Stimulated activated CD4-positive, alpha-beta T cell treated with anti-CD3 and anti-CD28 coated beads, Interleukin-4, amount 100 ng/mL, for 1 hour (primary cell): ENCODE results near the gene GSE1.

Source experiments
- DNase-seq: peaks from one replicate; pipeline ENCODE4 v3.0.0-alpha.2; 2020

The GSE1 gene

DNA sequence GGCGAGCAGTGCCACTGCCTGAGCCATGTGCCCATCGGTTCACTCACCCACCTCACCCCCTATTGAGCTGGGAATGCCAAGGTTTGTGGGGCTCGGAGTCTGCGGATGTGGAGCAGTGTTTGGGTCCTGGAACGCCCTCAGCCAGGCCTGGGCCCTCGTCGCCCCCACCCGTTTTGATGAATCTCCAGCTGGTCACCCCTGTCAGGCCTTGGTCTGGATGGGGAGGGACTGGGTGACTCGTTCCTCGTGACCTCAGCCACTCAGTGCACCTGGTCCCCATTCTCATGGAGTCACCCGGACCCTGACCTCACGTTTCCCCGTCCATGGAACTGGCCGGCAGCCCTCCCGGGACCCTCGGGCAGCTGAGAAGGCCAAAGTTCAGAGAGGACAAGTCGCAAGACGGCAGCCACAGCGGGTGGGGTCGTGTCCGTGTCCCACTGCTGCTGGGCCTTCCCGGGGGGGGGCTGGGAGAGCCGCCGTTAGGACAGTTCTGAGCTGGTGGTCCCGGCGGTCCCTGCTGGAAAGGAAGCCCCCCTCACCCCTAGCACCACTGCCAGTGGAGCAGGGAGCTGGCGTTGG, 23.2 kb downstream of the GSE1 start:
- no peak for DNase-seq

DNA sequence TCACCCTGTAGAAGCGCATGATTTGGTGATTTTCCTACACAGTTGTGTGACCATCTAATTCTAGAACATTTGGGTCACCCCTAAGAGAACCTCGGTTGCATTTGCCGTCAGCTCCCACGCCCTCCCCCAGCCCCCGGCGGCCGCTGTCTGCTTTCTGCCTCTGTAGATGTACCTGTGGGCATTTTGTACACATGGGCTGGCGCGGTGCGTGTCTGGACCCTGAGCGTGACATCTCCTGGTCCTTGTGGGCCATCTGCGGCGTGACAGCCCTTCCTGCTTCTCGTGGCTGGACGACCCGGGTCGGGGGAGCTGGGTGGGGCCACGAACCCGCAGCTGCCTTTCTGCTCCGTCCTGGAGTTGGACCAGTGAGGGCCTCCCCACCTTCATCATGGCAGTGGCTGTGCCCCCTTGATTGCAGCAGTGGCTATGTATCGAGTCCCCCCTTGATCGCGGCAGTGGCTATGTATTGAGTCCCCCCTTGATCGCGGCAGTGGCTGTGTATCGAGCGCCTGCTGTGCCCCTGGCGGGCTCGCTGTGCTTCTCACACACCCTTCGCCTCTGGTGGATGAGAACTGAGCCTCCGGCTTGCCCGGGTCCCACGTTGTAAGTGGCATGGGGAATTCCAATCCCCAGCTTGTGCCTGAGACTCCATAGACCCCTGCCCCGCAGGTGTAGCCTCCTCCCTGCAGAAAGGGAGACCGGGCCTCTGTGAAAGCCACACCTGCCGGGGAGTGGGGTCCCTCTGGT, 24.1 kb downstream of the GSE1 start:
- no peak for DNase-seq

DNA sequence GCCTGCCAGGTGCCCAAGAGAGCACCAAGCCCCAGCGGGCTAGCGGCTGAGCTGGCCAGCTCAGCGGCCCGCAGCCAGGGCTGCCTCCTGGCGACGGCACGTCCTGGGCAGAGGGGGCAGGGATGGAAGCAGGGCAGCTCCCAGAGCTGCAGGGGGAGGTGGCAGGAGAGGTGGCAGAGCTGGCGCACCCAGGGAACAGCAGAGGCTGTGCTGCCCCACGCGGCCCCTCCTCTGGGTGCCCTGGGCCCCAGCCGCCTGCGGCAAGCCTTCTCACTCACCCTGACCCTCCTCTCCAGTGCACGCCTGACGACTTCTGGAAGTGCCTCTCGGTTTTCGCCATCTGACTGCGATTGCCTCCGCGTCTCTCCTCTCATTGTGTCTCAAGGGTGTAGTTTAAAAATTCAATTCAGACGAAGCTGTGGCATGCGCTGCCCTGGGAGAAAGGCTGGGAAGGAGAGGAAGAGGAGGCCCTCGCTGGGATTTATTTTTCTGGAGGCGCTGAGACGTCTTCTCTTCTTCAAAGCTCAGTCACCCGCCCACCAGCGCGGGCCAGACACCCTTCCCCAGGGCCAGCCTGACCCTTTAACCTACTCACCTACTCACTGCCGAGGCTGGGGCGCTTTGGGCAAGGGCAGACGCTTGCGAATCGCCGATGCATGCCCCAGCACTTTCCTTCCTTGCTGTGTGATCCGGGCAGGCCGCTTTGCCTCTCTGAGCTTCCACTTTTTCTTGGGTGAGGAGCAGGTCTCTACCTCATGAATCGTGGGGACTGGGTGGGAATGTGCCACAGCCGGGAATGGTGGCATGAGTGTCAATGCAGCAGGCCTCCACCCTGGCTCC, 24.9 kb downstream of the GSE1 start:
- no peak for DNase-seq

DNA sequence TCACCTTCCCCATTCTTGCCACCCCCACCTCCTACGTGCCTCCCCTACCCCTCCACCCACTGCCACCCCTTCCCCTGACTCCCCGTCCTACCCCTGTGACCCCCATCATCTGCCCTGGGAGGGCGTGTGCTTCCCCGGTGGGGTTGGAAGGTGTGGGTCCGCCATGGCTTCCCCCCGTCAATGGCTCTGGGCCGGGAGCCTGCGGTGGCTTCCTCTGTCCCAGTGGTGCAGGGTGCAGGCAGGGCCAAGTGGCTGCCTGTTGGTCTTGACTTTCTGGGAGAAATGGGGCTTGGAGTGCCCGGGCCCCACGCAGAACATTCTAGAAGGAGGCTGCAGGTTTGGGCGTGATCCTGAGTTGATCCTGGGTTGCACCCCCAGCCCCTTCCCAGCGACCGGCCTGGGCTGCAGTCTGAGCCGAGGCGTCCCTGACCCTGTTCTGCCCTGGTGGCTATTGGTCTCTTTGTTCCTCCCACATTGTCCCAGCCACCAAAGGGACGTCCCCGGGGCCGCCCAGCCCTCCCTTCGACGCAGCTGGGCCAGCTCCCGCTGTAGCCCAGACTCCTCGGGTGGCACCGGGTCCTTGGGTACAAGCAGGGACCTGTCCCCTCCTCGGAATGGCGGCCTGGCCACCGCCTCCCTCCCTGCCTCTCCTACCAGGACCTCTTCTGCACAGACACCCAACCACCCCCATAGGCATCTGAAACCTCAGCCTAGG, 25.7 kb downstream of the GSE1 start:
- DNase-seq = no peak

DNA sequence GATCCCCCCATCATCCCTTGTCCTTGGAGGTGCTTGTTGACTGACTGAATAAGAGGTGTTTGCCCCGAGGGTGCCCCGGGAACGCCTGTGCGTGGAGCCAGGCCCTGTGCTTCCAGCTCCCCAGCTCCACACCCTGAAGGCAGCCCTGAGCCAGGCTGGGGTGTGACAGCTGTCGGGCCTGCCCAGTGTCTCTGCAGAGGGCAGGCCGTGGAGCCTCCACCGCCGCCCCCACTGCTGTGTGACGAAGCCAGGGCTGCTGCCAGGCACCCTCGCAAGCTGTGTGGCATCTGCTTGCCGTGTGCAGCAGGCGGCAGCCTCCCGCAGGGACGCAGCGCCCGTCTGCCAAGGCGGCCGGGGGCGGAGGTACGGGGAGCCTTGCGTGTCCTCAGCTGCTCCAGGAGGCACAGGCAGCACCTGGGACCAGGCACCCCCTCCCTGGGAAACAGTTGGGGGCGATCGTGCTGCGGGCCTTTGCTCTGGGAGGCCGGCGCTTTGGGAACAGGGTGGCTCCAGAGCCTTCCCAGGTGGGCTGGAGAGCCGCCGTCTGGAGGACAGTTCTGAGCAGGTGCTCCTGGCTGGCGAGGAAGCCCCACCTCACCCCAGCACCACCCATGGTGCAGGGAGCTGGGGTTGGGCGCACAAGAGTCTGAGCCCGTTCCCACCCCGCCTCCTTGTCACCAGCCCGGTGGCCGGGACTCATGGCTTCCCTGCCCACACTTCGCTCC, 26.6 kb downstream of the GSE1 start:
- DNase-seq = no peak

DNA sequence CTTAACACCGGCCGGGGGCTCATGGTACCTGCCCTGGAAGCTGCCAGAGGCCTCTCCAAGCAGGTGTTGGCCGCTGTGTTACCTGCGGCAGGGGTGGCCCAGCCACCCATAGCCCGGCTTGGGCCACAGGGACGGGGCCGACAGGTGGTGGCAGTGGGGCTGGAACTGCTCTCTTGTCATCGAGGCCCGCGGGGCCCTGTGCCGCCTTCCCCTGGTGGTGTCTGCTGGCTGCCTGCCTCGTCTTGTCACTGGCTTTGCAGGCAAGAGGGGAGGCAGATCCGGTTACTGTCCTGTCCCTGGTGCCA, 27.1 kb downstream of the GSE1 start:
- no peak for DNase-seq

DNA sequence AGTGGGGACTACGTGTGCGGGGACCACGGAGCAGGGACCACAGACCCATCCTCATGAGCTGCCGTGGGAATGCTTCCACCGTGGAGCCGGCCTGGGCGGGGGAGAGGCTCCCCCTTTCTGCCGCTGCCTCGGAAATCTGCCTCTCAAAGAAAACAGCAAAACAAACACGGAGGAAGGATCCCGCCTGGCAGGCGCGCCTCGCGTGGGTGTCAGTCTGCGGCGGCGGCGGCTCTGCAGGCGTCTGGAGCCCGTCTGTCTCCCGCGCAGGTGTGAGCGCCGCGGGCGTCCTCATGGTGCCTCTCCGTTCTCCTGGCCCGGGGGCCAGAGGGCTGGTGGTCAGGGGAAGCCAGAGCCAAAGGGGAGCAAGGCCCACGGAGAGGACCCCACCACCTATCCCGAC, 27.5 kb downstream of the GSE1 start:
- no peak for DNase-seq

DNA sequence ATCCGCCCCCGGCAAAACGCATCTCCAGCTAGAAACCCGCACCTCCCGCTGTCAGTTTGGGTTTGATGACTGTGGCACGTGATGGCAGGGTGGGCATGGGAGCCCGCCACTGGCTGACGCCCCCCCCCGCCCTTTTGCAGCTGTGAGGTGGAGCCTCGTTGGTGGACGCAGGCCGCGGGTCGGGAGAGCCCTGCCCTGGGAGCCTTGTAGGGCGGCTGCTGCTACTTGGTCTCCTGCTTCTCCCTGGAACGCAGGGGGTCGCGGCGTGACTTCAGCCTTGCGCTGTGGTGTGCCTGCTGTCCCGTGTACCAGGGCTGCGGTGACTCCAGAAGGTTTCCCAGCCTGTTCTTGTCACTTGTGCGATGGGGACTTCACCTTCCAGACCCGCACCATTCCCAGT, 28.2 kb downstream of the GSE1 start:
- DNase-seq = no peak

DNA sequence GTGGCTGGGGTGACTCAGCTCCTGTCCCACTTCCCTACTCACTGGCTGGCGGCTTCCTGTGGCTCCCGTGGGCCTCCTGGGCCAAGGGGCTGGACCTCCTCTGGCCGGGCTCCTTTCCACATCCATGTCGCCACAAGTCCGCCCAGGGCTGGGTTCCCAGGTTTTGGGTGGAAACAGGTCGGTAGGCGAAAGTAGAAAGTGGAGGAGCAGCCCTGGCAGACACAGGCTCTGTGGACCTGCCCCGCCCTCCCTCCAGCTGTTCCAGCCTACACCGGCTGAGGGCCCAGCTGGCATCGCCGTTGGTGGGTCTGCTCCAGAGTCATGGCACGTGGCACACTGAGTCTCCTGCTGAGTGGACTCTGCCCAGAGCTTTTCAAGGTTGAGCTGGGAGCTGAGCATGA, 28.7 kb downstream of the GSE1 start:
- DNase-seq = no peak

DNA sequence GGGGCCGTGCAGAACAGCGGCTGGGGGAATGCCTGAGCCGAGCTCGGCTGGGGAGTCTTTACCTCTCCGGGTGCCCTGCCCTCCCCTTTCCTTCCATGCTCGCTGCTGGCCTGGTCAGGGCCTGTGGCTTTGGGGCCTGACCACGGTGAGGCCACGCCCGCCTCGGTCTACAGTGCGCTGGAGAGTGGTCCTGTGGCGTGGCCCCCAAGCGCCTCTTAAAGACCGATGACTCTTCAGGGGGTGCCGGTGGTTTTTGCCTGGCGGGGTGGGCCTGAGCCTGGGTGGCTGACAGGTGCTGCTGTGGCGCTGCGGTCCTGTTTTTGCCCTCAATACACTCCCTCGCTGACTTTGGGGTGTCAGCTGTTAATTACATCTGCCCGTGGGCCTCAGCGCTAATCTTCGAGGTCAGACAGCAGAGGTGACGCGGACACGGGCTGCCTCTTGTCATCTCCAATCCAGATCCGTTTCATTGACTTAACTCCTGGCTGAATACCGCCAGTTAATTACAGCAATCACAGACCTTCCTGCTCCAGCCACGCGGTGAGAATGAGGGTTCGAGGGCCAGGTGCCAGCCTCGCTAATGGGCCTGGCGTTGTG, 29.7 kb downstream of the GSE1 start:
- no peak for DNase-seq

DNA sequence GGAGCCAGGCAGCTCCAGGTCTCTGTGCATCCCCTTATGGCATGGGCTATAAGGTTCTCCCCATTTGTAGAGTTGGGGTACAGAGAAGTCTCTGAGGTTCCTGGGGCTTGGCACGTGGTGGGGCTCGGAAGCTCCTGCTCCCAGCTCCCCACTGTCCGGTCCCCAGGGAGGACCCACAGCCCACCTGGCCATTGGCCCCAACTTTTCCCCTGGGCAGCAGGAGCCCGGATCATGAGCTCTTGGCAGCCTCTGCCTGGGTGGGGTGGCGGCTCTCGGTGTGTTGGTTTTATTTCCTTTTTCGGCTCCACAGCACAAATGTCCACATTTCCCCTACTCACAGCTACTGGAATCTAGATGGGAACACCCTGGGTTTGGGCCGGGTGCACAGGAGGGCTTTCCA, 30.5 kb downstream of the GSE1 start:
- DNase-seq = no peak

DNA sequence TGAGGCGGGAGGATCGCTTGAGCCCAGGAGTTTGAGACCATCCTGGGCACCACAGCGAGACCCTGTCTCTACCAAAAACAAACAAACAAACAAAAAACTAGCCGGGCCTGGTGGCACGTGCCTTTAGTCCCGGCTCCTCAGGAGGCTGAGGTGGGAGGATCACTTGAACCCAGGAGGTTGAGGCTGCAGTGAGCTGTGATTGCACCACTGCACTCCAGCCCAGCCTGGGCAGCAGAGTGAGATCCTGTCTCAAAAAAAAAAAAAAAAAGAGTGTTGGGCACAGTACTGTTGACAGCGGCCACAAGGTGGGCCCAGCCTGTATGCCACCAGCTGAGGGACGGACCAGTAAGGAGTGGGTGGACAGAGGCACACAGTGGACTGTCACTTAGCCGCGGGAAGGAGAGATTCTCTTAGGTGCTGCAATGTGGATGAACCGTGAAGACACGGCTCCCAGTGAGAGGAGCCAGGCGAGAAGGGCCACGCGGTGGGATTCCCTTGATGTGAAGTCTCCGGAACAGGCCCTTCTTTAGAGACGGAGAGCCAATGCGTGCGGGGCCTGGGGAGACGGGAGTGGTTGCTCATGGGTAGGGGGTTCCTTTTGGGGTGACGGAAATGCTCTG, 31.1 kb downstream of the GSE1 start:
- no peak for DNase-seq

DNA sequence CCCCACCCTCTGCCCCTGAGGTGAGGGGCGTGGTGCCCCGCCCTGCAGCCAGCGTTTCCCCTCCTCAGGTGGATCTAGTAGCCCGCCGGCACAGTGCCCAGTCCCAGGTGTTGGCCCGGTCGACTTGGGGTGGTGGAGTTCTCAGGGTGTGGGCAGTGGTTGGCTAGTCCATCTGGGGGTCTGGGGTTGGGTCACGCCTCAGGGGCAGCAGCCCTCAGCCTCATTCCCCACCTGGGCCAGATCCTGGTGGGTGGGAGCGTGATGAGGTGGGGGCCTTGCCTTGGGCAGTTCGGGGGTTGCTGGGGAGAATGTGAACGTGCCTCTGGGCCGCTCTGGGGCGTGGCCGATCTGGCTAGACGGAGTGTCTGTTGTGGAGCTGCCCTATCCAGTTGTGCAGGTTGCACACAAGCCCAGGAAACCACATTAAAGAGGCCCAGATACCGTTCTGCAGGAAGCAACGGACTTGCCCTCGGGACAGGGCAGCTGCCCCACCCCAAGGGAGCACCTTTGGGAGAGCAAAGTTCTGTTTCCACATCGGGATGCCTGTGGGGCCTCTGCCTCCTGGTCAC, 32.0 kb downstream of the GSE1 start:
- DNase-seq = no peak

DNA sequence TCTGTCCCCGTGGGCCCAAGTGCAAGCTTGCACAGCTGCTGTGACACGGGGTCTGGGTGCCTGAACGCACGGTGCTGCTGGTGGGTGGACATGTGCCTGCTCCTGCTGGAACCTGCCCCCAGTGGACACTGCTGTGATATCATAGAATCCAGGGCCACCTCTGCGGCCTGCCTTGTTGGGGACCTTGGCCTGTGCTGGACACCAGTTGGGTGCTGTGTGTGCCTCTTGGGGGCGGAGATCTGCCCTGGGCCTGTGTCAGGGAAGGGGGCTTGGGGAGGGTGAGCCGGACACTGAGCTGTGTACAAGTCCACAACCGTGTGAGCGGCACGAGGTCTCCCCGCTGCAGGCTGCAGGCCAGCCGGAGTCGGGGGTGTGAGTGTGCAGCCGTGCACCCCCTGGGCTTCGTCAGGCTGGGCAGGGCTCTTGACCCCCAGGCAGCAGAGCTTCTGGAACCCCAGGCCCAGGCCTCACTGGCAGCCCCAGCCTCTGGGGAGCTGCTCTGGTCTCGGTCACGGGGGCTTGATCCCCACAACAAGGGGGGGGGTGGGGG, 33.3 kb downstream of the GSE1 start:
- DNase-seq = no peak

DNA sequence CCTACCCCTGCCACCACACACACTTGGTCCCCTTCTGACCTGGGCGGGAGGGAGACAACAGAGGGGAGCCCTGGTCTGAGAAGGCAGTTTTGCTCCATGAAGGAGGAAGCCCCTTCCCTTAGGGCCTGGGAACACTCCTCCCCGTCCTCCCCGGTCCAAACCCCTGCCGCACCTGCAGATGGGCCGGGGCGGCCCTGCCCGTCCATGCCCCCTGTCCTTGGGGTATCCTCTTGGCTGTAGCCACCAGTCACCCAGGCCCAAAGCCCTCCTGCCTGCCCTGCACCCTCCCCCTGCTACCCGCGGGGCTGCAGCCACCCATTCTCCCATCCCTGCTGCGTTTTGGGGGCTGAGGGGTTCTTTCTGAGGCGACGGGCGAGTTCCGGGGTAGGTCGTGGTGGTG, 33.9 kb downstream of the GSE1 start:
- no peak for DNase-seq

DNA sequence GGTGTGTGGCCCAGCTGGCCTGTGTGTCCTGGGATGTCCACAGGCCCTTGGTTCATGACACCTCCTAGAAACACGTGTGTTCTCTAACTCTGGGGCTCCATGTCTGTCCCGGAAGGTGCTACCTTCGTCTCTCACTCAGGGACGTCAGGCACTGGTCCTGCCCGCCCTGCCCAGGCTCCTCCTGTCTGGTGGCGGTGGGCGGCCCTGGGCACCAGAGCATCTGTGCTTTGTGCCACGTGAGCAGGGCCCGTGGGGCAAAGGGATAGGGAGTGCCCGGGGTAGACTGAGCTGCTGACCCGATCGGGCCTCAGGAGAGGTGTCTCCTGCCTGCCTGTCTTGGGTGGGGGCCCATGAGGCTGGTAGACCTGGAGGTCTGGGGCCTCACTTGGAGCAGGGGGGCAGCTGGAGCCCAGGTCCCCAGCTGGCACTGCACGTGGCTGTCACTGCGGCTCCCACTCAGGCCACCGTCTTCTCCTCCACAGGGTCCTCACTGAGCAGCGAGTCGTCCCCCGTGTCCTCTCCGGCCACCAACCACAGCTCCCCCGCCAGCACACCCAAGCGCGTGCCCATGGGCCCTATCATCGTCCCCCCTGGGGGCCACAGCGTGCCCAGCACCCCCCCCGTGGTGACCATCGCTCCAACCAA, 35.1 kb downstream of the GSE1 start:
- DNase-seq = no peak

DNA sequence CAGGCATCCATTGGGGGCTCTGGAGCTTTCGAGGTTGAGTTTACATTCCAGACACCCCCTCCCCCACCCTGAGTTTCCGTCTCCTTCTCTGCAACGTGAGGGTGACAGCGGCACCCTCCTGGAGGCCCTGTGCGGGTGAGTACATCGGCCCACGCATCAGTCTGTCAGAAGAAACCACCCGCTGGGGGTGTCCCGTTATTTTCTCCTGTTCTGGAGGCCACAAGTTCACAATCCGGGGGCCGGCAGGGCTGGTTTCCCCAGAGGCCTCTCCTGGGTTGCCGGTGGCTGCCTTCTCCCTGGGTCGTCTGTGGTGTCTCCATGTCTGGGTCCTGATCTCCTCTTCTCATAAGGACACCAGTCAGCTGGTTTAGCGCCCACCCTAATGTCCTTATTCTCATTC, 35.7 kb downstream of the GSE1 start:
- no peak for DNase-seq

DNA sequence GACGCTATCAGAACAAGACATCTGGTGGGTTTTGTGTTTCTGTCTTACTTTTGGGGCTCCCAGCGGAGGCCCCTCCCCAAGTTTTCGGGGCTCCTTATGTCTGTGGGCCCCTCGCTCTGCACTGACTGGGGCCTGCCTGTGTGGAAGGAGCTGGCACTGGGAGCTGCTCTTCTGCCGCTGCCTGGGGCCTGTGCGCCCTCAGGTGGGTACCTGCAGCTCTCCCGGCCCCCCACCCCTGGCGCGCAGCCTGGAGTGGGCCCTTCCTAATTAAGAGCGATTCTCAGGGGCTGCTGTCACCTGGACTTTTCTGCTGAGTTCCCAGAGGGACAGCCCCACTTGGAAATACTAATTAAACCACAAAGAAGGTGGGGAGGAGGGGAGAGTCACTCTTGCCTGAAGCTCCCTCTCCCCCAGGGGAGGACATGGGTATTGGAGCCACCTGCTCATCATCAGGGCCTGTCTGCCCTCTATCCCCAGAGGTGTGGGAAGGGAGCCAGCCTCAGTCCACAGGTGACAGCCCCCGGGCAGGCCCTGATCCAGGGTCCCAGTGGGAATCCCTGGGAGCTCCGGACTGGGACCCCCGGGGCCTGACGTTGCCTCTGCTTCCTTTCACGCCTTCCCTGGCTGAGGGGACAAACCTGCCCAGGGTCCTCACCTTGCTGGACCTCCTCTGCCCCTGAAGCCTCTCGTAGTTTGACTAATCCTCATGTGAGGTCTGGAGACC, 36.5 kb downstream of the GSE1 start:
- no peak for DNase-seq

DNA sequence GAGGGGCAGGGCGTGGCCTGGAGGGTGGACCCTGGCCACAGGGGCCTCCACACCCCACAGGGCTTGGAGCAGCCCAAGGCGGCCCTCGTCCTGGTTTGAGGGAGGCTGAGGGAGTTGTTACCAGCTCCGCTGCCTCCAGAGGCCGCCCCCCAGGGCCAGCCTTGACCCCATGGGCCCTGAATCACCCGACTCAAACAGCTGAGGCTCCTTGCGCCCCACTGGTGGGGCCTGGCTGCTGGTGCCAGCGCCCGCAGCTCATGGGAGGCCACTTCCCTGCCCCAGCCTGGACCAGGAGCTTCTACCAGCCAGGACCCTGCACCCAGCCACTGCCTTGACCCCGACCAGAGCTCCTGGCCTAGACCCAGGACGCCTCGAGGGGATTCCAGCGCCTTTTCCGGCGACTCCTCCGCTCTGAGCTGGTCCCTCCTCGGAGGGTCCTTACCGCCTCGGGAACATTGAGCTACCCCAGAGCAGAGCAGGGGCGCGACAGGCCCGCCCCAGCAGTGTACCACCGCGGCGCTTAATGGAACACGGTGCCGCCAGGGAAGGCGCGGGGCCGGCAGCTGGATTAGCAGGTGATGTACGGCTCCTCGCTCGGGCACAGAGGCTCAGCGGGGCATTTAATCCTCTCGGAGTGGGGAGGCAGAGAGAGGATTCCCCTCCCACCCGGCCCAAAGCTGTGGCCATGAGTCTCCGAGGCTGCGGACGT, 37.2 kb downstream of the GSE1 start:
- no peak for DNase-seq
